Hematopoietic multipotent progenitor cell treated with erythropoietin and hydrocortisone succinate and interleukin-3 and kit ligand, for 17 days (in vitro differentiated cells): ENCODE results near the gene CTSZ.
A peak's percentile ranks its signal among the peaks of the same experiment; 100 is the strongest.
"Not testable (repeated sequence)": the region's sequence is repeated elsewhere in the genome, so short reads cannot be mapped to it uniquely, and the experiment has no call there.

ENCODE experiments used
- DNase-seq: peaks from one replicate; pipeline ENCODE4 v3.0.0-alpha.2; 2015; ENCODE audit warnings: low spot score

CTSZ gene

DNA sequence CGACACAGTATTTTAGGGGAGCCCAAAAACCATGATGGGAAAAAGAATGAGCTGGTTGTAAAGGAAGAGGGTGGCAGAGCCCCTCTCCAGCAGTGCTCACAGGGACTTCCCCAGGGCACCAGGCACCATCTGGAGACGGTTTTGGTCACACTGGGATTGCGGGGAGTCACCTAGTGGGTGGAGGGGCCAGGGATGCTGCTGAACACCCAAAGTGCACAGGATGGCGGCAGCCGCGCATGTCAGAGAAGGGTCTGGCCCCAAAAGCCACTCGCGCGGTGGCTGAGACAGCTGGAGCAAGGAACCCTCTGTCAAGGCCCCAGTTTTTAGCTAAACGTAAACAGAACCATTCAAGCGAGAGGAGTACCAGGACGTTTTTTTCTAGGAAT lies 10.8 kb downstream of the CTSZ start:
- no peak for DNase-seq

DNA sequence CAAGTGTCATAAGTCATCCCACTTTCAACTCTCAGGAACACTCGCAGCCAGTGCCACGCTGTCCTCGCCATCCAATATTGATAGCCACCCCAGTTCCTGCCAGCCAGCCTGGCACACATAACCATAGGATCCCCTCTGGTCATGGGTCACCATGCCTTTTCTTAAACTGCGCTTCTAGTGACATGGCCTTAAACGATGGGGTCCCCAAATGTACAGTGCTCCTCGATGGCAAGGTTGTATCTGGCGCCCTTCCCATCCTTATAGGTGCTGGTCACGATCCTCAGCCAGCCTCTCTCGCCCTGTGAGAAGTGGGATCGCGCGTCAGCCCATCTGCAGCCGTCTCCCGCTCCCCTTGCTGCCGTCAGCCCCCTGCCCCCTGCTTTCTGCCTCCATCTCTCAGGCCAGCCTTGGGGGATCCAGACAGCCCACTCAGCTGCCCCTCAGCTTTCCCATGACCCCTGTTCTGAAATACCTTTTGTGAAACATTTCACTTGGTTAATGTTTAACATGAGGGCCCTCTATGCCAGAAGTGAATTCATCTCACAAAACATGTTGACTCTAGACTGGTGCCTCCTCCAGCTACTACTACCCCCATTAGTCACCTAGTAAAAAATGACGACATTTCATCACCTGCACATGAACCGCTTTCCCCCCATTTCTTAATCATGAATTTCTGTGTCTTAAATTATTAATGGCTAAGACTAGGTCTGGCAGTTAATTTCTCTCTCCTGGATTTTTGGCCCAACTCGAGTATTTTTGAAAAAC lies 11.4 kb downstream of the CTSZ start:
- no peak for DNase-seq

DNA sequence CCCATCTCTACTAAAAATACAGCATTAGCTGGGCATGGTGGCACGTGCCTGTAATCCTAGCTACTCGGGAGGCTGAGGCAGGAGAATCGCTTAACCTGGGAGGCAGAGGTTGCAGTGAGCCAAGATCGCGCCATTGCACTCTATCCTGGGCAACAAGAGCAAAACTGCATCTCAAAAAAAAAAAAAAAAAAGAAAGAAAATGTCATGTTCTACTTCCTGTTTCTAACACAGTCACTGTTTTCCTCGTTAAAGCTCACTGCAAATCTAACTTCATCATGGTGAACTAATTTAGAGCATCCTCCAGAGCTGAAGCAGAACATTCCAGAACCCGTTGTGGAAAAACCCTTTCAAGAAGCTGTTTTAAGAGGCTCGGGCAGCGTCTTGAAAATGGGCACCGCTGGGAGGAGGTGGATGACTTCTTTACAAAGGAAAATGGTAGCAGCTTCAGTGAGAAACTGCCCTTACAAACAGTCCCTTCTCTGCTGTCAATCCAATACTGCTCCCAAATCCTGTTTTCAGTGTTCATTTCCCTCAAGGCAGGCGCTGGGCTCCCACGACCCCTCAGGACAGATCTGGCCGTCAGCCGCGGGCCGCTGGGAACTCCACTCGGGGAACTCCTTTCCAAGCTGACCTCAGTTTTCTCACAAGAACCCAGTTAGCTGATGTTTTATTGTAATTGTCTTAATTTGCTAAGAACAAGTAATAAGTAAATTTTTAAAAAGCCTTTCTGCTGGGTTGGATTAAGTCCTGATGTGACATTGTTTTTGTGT lies 12.5 kb downstream of the CTSZ start:
- no peak for DNase-seq

DNA sequence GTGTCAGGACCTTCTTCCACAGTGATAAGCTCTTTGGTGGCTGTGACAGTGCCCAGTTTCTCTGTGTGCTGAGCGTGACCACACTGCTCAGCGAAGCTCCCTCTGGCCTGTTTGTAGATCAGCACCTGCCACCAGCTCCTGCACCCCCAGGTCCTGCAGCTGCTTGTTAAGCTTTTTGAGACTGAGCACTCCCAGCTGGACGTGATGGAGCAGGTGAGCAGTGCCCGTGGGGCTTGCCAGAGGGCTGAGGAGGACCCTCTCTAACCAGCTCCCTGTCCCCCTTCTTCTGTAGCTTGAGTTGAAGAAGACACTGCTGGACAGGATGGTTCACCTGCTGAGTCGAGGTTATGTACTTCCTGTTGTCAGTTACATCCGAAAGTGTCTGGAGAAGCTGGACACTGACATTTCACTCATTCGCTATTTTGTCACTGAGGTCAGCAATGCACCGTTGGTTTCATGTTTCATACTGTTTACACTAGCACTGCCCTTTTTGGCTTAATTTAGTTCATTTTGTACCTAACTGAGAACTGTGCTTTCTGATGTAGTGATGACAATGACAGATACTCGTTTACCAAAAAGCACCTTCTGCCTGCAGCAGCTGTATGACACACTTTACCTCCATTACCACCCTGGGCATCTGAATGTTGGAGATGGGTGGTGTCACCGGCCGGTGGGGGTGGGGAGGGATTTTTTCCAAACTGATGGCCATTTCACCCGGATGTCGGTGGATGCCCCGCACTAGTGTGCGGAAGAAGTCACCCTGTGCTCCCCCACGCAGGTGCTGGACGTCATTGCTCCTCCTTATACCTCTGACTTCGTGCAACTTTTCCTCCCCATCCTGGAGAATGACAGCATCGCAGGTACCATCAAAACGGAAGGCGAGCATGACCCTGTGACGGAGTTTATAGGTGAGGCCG lies 13.5 kb downstream of the CTSZ start:
- no peak for DNase-seq

DNA sequence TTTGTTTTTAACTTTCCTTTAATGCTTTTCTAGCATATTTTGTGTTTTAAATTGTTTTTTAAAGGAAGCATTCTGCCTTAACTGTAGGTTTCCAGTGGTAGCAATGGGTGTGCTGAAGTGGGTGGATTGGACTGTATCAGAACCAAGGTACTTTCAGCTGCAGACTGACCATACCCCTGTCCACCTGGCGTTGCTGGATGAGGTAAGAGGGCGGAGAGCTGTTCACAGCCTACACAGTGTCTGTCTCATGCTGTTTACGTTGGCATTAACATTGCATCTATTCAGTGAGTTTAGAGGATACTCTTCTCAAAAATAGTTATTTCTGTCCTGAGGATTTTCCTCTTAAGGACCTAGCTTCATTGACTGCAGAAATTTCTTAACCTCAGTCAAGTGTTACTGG lies 14.1 kb downstream of the CTSZ start:
- DNase-seq = no peak

DNA sequence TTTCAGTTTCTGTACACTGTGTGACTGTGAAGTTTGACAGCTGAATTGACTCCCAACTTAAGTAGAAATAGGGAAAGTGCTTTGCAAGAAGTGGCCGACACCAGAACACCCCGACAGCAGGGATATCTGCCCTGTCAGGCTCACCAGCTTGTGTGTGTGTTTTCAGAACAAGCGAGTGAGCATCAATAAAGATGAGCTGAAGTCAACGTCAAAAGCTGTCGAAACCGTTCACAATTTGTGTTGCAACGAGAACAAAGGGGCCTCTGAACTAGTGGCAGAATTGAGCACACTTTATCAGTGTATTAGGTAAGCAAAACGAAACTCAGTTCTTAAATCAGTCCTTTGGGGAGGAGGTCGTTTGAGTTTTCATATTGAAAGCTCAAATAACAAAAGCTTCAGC lies 15.3 kb downstream of the CTSZ start:
- DNase-seq = no peak

DNA sequence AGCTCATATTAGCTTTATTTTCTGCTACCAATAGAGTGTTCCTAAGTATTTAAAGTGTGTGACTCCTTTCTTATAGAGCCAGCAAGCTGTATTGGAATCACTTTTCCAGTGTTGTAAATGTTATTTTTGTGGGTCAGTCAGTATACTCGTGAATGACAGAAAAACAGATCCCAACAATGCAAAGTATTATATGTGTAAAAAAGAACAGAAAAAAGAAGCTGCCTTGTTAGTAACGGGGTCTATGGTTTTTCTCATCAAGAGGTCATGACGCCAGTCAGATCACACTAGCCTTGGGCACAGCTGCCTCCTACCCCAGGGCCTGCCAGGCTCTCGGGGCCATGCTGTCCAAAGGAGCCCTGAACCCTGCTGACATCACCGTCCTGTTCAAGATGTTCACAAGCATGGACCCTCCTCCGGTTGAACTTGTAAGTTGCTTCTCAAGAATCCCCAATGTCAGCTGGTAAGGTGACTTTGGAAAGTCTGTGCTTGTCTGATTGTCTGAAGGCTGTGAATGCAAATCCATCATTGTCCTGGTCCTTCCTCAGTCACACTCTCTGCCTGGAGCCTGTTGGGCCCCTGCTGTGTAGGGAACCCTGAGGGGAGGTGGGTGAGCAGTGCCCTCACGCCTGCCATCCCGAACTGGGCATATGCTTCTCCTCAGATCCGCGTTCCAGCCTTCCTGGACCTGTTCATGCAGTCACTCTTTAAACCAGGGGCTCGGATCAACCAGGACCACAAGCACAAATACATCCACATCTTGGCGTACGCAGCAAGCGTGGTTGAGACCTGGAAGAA lies 16.2 kb downstream of the CTSZ start:
- DNase-seq = no peak

DNA sequence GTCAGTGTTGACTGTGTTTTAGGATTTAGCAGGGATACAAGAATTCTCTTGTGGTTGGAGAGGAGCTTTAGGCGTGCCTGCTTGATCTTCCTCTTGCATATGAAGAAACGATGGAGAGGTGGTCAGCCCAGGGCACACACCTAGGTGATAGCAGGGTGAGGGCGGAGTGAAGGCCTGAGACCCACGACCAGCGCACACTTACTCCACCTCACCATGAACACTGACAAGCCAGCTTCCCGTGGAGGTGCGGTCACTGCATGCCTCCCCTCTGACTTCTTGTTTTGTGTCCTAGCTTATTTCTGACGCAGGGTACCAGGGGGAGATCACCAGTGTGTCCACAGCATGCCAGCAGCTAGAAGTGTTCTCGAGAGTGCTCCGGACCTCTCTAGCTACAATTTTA lies 17.9 kb downstream of the CTSZ start:
- DNase-seq = no peak

DNA sequence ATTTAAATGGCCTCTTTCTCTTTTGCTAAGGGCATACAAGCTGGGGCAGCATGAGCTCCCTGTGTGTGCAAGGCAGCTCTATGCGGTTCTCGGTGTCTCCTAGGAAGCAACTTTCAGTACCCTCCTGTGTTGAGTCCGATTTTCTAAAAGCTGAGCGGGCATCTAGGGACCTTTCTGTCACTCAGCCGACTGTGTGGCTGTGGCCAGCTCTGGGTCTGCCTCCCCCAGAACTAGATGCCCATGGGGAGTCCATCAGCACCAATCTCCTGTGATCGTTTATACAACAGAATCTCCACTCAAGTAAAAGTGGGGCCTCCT lies 18.5 kb downstream of the CTSZ start:
- no peak for DNase-seq

DNA sequence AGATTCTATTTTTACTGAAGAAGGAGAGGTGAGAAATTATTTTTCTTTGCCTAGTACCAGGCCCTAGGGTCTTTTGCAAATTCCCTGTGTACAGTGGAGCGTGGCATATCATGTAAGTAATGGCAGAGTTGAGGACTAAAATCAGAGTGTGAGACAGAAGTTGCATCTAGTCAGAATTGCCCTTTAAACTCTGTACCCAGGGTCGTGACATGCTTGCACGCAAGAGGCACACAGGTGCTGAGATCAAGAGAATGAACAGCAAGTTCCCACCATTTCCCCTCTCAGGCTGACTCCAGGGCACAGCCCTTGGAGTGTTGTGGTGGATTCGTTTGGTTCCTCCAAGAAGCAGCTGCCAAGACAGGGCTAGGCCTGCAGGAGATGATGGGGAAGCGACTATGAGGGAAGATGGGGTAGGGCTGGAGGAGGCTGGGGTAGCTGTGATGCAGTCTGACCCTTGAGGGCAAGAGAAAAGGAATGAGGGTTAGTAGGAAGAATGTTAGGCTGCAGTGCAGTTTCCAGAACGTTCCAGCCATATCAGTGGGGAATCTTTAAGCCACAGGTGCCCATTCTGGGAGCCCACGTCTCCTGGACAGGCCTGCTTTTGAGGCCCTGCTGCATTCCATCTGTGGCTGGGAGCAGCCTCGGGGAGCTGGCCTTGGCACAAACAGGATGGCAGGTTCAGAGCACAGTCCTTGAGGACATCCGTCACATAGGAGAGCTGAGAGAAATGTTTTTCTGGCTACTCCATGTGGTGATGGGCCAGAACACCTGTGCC lies 19.1 kb downstream of the CTSZ start:
- DNase-seq = no peak

DNA sequence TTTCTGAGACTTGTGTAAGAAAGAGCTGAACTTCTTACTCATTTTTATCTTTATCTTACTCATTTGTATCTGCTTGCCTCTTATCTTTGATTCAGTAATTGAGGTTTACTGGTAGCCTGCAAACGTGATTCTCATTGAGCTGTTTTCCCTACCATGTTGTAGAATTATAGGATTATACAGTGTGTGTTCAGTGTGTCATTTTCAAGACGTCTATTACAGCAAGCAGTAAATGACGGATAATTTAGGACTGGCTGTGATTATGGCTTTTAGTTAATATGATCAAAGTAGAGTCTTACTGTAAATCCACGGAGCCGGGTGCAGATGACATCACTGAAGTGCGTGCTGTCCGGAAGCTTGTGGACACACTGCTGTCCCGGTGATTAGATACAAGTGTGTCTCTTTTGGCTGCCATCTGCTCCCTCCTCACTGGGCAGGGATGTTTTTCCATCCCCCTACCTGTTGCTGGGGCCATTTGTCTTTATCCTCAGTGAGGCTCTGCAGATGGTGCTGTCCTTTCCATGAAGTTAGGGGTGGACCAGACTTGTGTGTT lies 20.0 kb downstream of the CTSZ start:
- no peak for DNase-seq

DNA sequence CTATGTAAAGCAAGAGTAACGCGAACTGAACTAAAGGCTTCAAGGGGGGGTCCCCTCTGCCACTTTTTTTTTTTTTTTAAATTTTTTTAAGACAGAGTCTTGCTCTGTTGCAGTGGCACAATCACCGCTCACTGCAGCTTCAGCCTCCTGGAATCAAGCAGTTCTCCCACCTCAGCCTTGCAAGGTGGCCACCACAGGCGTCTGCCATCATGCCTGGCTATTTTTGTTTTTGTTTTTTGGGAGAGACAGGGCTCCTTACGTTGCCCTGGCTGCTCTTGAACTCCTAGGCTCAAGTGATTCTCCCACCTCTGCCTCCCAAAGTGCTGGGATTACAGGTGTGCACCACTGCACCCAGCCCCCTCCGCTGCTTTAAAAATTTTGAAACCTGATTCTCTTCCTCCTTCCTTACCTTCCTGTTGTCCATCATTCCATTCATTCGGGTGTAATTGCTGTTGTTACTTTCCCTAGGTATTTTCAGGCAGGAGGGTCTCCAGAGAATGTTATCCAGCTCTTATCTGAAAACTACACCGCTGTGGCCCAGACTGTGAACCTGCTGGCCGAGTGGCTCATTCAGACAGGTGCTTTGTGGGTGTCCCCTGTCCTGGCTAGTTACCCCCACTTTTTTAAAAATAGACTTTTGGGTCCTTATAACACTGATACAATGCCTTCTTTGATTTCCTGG lies 20.6 kb downstream of the CTSZ start:
- no peak for DNase-seq

DNA sequence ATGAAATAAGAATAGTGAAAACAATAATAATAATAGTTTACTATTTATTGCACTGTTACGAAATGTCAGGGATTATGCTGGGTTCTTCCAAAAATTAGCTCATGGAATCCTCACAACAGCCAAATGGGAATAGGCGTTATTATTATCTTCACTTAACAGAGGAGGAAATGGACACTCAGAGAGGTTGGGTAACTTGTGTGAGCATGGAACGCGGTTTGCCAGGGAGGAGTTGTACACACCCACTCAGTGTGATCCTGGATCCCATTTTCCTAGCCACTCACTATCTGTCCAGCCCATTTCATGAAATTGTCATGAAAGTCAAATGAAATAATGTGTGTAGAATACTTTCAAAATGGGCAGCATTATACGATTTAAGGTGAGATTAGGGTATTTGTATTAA lies 21.4 kb downstream of the CTSZ start:
- no peak for DNase-seq

DNA sequence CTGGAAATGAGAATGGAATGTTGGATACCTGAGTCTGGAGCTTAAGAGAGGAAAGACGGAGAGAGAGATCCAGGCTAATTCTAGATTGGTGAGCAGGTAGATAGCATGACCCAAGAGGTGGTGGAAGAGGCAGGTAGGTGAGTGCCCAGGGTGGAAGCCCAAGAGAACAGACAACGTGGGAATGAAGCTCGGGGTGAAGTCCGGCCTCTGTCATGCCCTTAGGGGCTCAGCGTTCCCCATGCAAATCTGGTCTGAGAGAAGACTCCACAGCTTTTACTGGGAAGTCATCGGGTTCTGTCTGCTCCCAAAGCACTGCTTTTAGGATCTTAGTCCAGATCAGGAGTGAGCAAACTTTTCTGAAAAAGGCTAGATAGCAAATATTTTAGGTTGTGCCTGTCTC lies 22.4 kb downstream of the CTSZ start:
- DNase-seq = no peak

DNA sequence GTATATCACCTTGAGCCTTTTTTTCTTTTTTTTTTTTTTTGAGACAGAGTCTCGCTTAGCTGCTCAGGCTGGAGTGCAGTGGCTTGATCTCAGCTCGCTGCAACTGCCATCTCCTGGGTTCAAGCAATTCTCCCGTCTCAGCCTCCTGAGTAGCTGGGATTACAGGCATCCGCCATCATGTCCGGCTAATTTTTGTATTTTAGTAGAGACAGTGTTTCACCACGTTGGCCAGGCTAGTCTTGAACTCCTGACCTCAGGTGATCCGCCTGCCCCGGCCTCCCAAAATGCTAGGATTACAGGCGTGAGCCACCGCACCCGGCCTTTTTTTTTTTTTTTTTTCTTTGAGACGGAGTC lies 24.0 kb downstream of the CTSZ start:
- DNase-seq = not testable (repeated sequence)

DNA sequence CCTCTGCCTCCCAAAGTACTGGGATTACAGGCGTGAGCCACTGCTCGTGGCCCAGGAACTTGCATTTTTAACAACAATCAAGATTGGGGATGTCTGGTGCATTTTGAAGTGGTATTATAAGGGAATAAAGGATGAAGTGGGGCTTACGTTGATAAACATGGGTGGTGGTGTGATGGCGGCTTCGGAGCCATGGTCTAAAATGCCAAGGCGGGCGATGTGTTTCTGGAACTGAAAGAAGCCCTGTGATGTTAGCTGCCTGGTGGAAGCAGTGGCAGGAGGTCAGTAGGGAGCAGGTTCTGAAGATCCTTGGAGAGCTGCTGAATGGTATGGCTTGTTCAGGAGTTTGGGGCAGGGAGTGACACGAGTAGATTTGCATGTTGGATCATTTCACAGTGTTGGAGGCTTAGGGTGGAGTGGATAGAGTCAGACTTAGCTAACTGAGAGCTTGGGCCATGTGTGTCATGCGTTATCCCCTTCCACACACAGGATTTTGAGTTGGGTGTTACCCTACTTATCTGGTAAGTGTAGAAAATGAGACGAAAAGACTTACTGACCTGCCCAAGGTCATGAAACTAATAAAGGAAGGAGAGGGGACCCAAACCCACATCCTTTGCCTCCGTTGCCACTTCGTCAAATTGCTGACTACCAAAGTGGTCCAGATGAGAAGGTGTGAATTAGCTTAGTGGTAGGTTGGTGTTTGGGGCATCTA lies 24.5 kb downstream of the CTSZ start:
- DNase-seq = peak; percentile 63

DNA sequence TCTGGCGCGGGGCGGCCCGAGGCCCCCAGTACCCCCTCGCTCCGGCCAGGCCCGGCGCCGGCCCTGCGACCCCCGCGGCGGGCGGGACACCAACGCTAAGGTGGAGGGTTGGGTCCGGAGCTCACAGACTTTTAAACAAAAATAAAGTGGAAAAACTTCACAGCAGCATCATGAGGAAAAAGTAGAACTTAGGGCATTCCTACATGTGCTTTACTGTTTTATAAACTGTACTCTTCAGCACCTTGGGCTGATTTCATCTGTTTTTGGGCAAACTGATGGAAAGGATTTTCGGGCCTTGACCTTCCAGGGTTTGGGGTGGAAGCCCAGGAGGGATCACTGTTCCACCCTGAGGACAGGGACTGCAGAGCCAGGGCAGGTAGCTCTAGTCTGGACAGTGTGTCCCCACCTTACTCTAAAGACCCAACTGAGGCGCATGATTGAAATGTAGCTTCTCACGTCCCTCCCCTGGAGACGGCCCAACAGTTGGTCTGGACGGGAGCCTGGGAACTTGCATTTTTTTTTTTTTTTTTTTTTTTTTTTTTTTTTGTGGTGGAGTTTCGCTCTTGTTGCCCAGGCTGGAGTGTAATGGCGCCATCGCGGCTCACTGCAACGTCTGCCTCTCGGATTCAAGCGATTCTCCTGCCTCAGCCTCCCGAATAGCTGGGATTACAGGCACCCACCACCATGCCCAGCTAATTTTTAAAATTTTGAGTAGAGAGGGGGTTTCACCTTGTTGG lies 25.3 kb downstream of the CTSZ start:
- DNase-seq = peak; percentile 34

DNA sequence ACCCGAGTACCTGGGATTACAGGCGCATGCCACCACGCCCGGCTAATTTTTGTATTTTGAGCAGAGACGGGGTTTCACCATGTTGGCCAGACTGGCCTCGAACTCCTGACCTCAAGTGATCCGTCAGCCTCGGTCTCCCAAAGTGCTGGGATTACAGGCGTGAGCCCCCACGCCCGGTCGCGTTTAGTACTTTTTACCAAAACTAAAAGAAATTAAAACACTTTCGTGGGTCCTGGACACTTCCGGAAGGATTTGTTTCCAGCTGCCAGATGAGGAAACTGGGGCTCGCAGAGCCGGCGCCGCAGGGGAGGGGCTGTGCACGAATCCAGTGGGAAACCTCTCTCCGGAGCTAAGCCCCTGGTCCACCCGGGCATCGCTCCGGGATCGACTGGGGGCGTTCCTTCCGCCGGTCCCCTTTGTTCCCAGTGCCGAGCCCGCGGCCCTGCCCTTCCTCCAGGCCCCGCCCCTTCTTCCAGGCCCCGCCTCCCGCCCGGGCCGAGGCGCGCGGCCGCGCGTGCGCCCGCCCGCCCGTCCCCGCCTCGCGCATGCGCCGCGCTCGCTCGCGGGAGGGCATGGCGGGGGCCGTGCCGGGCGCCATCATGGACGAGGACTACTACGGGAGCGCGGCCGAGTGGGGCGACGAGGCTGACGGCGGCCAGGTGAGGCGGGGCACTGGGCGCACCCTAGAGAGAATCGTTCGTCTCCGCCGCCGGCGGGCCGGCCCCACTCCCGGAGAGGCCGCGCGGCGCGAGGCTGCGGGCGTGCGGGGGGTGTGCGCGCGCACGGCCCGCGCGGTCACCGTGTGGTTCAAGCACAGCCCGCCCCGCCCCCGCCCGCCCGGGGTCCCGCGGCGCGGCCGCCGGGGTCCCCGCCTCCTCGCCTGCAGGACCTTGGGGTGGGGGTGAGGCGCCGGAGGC lies 26.1 kb downstream of the CTSZ start, which contains the start of gene NELFCD:
Gene NELFCD, plus strand, starts transcription at position 546 of the 917 bp plus-strand sequence. Its CDS starts 54 bp downstream, at position 600.
- peak; percentile 92 for DNase-seq
